ENCODE data around the gene NDUFA12. TPM values are rescaled to one million over a fixed set of nuclear protein-coding genes. Genes with fewer than 3 reads are reported as not detected.

The NDUFA12 gene
- total RNA-seq, 6 experiments from 2014 or later = 104 to 149 (median 140) TPM

DNA sequence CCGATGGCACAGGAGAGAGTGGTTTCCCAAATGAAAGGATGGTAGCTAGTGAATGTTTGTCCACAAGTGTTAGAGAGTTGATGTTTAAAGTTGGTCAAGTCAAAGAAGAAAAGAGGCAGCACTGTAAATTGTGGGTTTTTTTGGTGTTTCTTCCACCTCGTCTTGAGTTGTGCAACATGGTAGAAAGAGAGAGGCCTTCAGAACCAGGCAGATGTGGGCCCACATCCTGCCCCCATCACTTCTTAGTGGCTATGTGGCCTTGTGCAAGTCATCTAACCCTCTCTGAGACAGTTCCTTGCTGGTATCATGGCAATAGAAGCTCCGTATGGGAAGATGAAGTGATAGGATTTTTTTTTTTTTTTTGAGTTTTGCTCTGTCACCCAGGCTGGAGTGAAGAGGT is 60.8 kb downstream of the NDUFA12 start:
- no peaks in the 10 kb centered on the region for H3K36me3 Mint-ChIP-seq (ENCODE audit: low read depth)
- no peak overlapping the region for H3K4me3 Mint-ChIP-seq
- peaks cover 24% of the 10 kb centered on the region for H3K4me1 Mint-ChIP-seq (ENCODE audit: low read depth)
- DNase-seq = no peak
- peaks cover 18% of the 10 kb centered on the region for H3K27me3 Mint-ChIP-seq (ENCODE audit: insufficient read depth)
- H3K9me3 Mint-ChIP-seq = no peaks in the 10 kb centered on the region
- TF ChIP-seq, protein P1, sequence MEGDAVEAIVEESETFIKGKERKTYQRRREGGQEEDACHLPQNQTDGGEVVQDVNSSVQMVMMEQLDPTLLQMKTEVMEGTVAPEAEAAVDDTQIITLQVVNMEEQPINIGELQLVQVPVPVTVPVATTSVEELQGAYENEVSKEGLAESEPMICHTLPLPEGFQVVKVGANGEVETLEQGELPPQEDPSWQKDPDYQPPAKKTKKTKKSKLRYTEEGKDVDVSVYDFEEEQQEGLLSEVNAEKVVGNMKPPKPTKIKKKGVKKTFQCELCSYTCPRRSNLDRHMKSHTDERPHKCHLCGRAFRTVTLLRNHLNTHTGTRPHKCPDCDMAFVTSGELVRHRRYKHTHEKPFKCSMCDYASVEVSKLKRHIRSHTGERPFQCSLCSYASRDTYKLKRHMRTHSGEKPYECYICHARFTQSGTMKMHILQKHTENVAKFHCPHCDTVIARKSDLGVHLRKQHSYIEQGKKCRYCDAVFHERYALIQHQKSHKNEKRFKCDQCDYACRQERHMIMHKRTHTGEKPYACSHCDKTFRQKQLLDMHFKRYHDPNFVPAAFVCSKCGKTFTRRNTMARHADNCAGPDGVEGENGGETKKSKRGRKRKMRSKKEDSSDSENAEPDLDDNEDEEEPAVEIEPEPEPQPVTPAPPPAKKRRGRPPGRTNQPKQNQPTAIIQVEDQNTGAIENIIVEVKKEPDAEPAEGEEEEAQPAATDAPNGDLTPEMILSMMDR (IDR thresholded peaks at IDR 0.05) = no peak
- no peak overlapping the region for H3K27ac Mint-ChIP-seq

DNA sequence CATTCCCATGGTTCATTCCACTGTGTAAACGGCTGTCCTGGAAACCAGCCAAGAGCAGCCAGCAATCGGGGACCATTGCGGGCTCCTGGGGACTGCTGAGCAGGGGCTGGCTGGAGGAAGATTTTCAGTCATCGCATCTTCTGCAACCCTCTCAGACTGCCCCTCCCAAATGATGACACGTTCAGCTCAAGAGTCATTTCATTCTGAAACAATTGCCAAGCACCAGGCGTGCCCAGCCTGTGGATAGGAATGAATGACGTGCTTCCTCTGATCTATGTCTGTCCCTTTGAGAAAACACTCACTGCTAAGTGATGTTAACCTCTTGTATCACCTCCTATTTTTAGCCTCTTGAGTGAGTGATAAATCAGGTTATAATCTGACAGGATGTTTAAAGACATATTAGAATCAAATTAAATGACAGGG is 62.0 kb downstream of the NDUFA12 start:
- peak overlapping the region; percentile 79 for H3K27ac Mint-ChIP-seq
- DNase-seq = peak; percentile 92

GRCh38 chr12:94940771-94941170 is 62.7 kb downstream of the NDUFA12 start:
- peak overlapping the region; percentile 81 for H3K4me3 Mint-ChIP-seq
- no peaks in the 10 kb centered on the region for H3K9me3 Mint-ChIP-seq
- H3K27me3 Mint-ChIP-seq (ENCODE audit: insufficient read depth) = peaks cover 10% of the 10 kb centered on the region
- TF ChIP-seq, protein P1 (IDR thresholded peaks at IDR 0.05) = no peak
- H3K4me1 Mint-ChIP-seq (ENCODE audit: low read depth) = peaks cover 24% of the 10 kb centered on the region
- no peak for DNase-seq
- no peaks in the 10 kb centered on the region for H3K36me3 Mint-ChIP-seq (ENCODE audit: low read depth)
- peak overlapping the region; percentile 79; the same call in 1 of the 2 replicates for H3K27ac Mint-ChIP-seq

More for the DNA sequence above, 62.0 kb downstream of the NDUFA12 start:
- peak overlapping the region; percentile 81 for H3K4me3 Mint-ChIP-seq
- peaks cover 12% of the 10 kb centered on the region for H3K27me3 Mint-ChIP-seq (ENCODE audit: insufficient read depth)
- no peaks in the 10 kb centered on the region for H3K36me3 Mint-ChIP-seq (ENCODE audit: low read depth)
- peaks cover 24% of the 10 kb centered on the region for H3K4me1 Mint-ChIP-seq (ENCODE audit: low read depth)
- TF ChIP-seq, protein P1 (IDR thresholded peaks at IDR 0.05) = no peak
- H3K9me3 Mint-ChIP-seq = no peaks in the 10 kb centered on the region

- Mint-ChIP-seq H3K4me1 (ENCODE audit: low read depth) (peaks cover 20% of the 10 kb centered on the region), H3K9me3 (no peaks in the 10 kb centered on the region)
These were observed 64.9 kb downstream of the NDUFA12 start for GRCh38 chr12:94938583-94938982.

GRCh38 chr12:94930772-94931171 is 72.7 kb downstream of the NDUFA12 start:
- H3K27me3 Mint-ChIP-seq (ENCODE audit: insufficient read depth) = peaks cover 1% of the 10 kb centered on the region; the same call in 1 of the 2 replicates
- no peaks in the 10 kb centered on the region for H3K36me3 Mint-ChIP-seq (ENCODE audit: low read depth)
- no peaks in the 10 kb centered on the region for H3K4me1 Mint-ChIP-seq (ENCODE audit: low read depth)
- no peak for DNase-seq
- no peak overlapping the region for H3K27ac Mint-ChIP-seq
- no peak overlapping the region for H3K4me3 Mint-ChIP-seq
- no peaks in the 10 kb centered on the region for H3K9me3 Mint-ChIP-seq
- TF ChIP-seq, protein P1 (IDR thresholded peaks at IDR 0.05) = no peak

More at GRCh38 chr12:94938583-94938982, 64.9 kb downstream of the NDUFA12 start:
- Mint-ChIP-seq H3K27me3 (ENCODE audit: insufficient read depth) (peaks cover 3% of the 10 kb centered on the region), H3K4me3 (no peak overlapping the region), H3K36me3 (ENCODE audit: low read depth) (no peaks in the 10 kb centered on the region), H3K27ac (no peak overlapping the region)
- TF ChIP-seq, protein P1 (IDR thresholded peaks at IDR 0.05) = no peak
- no peak for DNase-seq
